K562 (cell line): Measurements from ENCODE around the gene TOR3A. TPM values are rescaled to one million over a fixed set of nuclear protein-coding genes. Genes with fewer than 3 reads are reported as not detected.

Experiments
- ATAC-seq: fragments of 200-7000 bp; cut with Tn5 transposase; 3 replicates; pipeline ENCODE4 v1.9.1; 2020; ENCODE audit warnings: moderate library complexity
- BruUV-seq: library from RNA; stranded (reverse); fragments of 400-500 nt; replicated peaks from 2 replicates; lab custom pipeline; 2021; lab: Mats Ljungman, UMichigan
- CTCF ChIA-PET: fragments of 300-600 bp; formaldehyde crosslinking; extraction: SDS; loops from one replicate; lab custom pipeline; 2021; ENCODE audit warnings: low intra/inter-chr PET ratio; lab: Yijun Ruan, JAX
- POLR2A ChIA-PET: fragments of 300-600, 350-650 bp; sonication (Branson Sonifier 250); formaldehyde crosslinking; extraction: SDS; loops from one replicate; lab custom pipeline; 2021; ENCODE audit warnings: antibody characterized with exemption, inconsistent platforms; lab: Yijun Ruan, JAX
- DNase-seq, 4 experiments: peaks; one replicate each; pipeline versions ENCODE4 v3.0.0 to v3.0.0-alpha.2; 2011 to 2018; ENCODE audit warnings: low spot score in 3 of 4, mixed read lengths in 3 of 4; ENCODE audit errors: extremely low read depth in 1 of 4
- FAIRE-seq: peaks from 2 replicates; lab custom pipeline; 2011; peaks lifted over from hg19 to GRCh38; lab: Jason Lieb, UNC
- H2AFZ ChIP-seq: 2 replicates; pipeline ENCODE4 v1.6.0; 2011; ENCODE audit warnings: low read depth, low read length, control low read depth, inconsistent platforms
- H3K27ac ChIP-seq: fragments of 200-600 bp; 3 replicates; pipeline ENCODE4 v1.8.0; 2011; ENCODE audit warnings: low read depth, mild to moderate bottlenecking, control low read depth, inconsistent platforms, low read length, moderate library complexity, mixed read lengths; ENCODE audit errors: extremely low read depth
- H3K27me3 ChIP-seq, 2 experiments: fragments of 300-600 bp in 1 of 2; 2 replicates in 1 of 2; 3 replicates in 1 of 2; pipeline versions ENCODE4 v1.6.0 to v1.8.0; 2011; ENCODE audit warnings: inconsistent platforms in 2 of 2, low read length in 2 of 2, mild to moderate bottlenecking in 1 of 2, mixed read lengths in 1 of 2, moderate library complexity in 1 of 2; ENCODE audit not compliant: control insufficient read depth in 2 of 2, insufficient read depth in 2 of 2
- H3K36me3 ChIP-seq: fragments of 300-600 bp; 3 replicates; pipeline ENCODE4 v1.8.0; 2011; ENCODE audit warnings: mild to moderate bottlenecking, low read length, inconsistent platforms; ENCODE audit not compliant: control insufficient read depth, insufficient read depth
- H3K4me1 ChIP-seq, 2 experiments: fragments of 200-600 bp in 1 of 2; replicated peaks in 1 of 2; 2 replicates in 1 of 2; 3 replicates in 1 of 2; pipeline versions ENCODE4 v1.5.1 to v1.8.0; 2011; ENCODE audit warnings: inconsistent platforms in 2 of 2, low read length in 2 of 2, mild to moderate bottlenecking in 1 of 2, mixed read lengths in 1 of 2, moderate library complexity in 1 of 2; ENCODE audit not compliant: control insufficient read depth in 2 of 2, insufficient read depth in 2 of 2
- H3K4me2 ChIP-seq: 2 replicates; pipeline ENCODE4 v1.6.1; 2011; ENCODE audit warnings: low read length, control low read depth, inconsistent platforms, mixed read lengths; ENCODE audit not compliant: insufficient read depth
- H3K4me3 ChIP-seq: fragments of 200-600 bp; sonication (generic), shearing (Covaris generic); 2 replicates; pipeline ENCODE4 v1.5.1; 2016; ENCODE audit warnings: control low read depth, inconsistent platforms
- H3K79me2 ChIP-seq: fragments of 200-600 bp; 3 replicates; pipeline ENCODE4 v1.8.0; 2011; ENCODE audit warnings: low read length, inconsistent platforms; ENCODE audit not compliant: control insufficient read depth, insufficient read depth
- H3K9ac ChIP-seq, 2 experiments: 2 replicates each; pipeline versions ENCODE4 v1.6.0 to v1.6.1; 2011; ENCODE audit warnings: low read depth in 2 of 2, low read length in 2 of 2, control low read depth in 1 of 2, inconsistent platforms in 1 of 2, mild to moderate bottlenecking in 1 of 2, mixed read lengths in 1 of 2; ENCODE audit not compliant: insufficient read depth in 1 of 2
- H3K9me1 ChIP-seq: one replicate; pipeline ENCODE4 v1.6.0; 2011; ENCODE audit warnings: inconsistent platforms, mild to moderate bottlenecking, low read length, moderate library complexity; ENCODE audit not compliant: control insufficient read depth, insufficient read depth
- H3K9me3 ChIP-seq: replicated peaks from 2 replicates; pipeline ENCODE4 v1.5.1; 2011; ENCODE audit warnings: low read depth, low read length, inconsistent platforms; ENCODE audit not compliant: control insufficient read depth, insufficient read depth
- H4K20me1 ChIP-seq: replicated peaks from 2 replicates; pipeline ENCODE4 v1.6.1; 2011; ENCODE audit warnings: low read length, inconsistent platforms, mixed read lengths; ENCODE audit not compliant: control insufficient read depth, insufficient read depth
- CAMTA2 ChIP-seq: fragments of 250-450 bp; sonication (Bioruptor Pico); conservative IDR thresholded peaks from 2 replicates; pipeline ENCODE4 v1.5.1; 2022
- GABPA ChIP-seq: fragments of 200-800 bp; sonication (Bioruptor generic); conservative IDR thresholded peaks from 2 replicates; pipeline ENCODE4 v1.6.1; 2016; ENCODE audit warnings: low read depth, missing genetic modification characterization, missing compliant biosample characterization
- HDAC3 ChIP-seq: fragments of 450-650 bp; IDR thresholded peaks from 2 replicates; pipeline ENCODE4 v1.6.1; 2018; ENCODE audit warnings: borderline replicate concordance, mild to moderate bottlenecking, moderate library complexity; ENCODE audit not compliant: partially characterized antibody
- HNRNPLL ChIP-seq: fragments of 200-400 bp; formaldehyde crosslinking; IDR thresholded peaks from 2 replicates; pipeline ENCODE4 v1.6.1; 2017; ENCODE audit warnings: low read length, low read depth, mild to moderate bottlenecking; ENCODE audit not compliant: poor library complexity, severe bottlenecking
- MECOM ChIP-seq: fragments of 250-450 bp; sonication (Bioruptor Pico); IDR thresholded peaks from 2 replicates; pipeline ENCODE4 v1.8.0; 2022; ENCODE audit warnings: inconsistent platforms
- MEIS2 ChIP-seq: fragments of 450-650 bp; IDR thresholded peaks from 2 replicates; pipeline ENCODE4 v1.6.1; 2014; ENCODE audit warnings: mild to moderate bottlenecking; ENCODE audit not compliant: partially characterized antibody
- RB1 ChIP-seq: fragments of 450-650 bp; IDR thresholded peaks from 2 replicates; pipeline ENCODE4 v1.6.1; 2017; ENCODE audit warnings: low read depth, mild to moderate bottlenecking
- ZNF41 ChIP-seq: fragments of 250-450 bp; sonication (Bioruptor Pico); conservative IDR thresholded peaks from 2 replicates; pipeline ENCODE4 v1.4.0; 2020; ENCODE audit warnings: mild to moderate bottlenecking
- WGBS: fragments of 100-300 bp; shearing (Covaris generic); methylation state at CpG from one replicate; pipeline ENCODE4 v1.1.6; 2016; ENCODE audit warnings: low coverage, mixed read lengths; ENCODE audit not compliant: insufficient coverage; ENCODE audit errors: missing lambda C conversion rate; 5-methylcytosine and 5-hydroxymethylcytosine counted together
- in situ Hi-C: fragments of 300-500 bp; cut with MboI; formaldehyde crosslinking; loops from 4 replicates; pipeline ENCODE4 v1.15.0; 2018; ENCODE audit warnings: inconsistent platforms, mixed read lengths
- intact Hi-C: fragments of 100-400 bp; cut with micrococcal nuclease; formaldehyde crosslinking; loops from 2 replicates; pipeline ENCODE4 v1.14.2; 2022
- polyA plus RNA-seq, 8 experiments: library from polyadenylated mRNA; depleted of rRNA in 4 of 8; stranded (reverse) in 5 of 8; unstranded in 3 of 8; fragments of >200 nt; fragmentation: Nextera tagmentation in 2 of 8; fragmentation: Illumina TruSeq in 1 of 8; extraction: Ambion mirVana in 2 of 8; extraction: Trizol in 1 of 8; gene quantifications; 2 replicates each; pipeline versions ENCODE4 v1.2.1 to v1.2.3, GENCODE V29; 2011 to 2014; ENCODE audit warnings: inconsistent platforms in 1 of 8, missing spikeins in 1 of 8
- total RNA-seq, 7 experiments: library from RNA; depleted of rRNA in 6 of 7; stranded (reverse); fragments of >200 nt in 6 of 7; fragmentation: Illumina TruSeq in 2 of 7; extraction: Trizol in 2 of 7; gene quantifications; 2 replicates each; pipeline versions ENCODE4 v1.2.1 to v1.2.3, GENCODE V29; 2011 to 2021; ENCODE audit warnings: low replicate concordance in 1 of 7
- TF ChIP-seq, protein P1 (sequence below): fragments of 250-450 bp; sonication (Bioruptor Pico); IDR thresholded peaks from 2 replicates; pipeline ENCODE4 v1.9.0; 2021; ENCODE audit warnings: mild to moderate bottlenecking, inconsistent platforms
- TF ChIP-seq, protein P2 (sequence below): fragments of 450-650 bp; IDR thresholded peaks from 2 replicates; pipeline ENCODE4 v1.6.1; 2016; ENCODE audit warnings: antibody characterized with exemption
- TF ChIP-seq, protein P3 (sequence below): fragments of 450-650 bp; IDR thresholded peaks from 2 replicates; pipeline ENCODE4 v1.6.1; 2016; ENCODE audit warnings: borderline replicate concordance
- TF ChIP-seq, protein P4 (sequence below), 2 experiments: IDR thresholded peaks in 1 of 2; conservative IDR thresholded peaks in 1 of 2; 2 replicates each; pipeline ENCODE4 v1.6.1; 2016; ENCODE audit warnings: low read depth in 2 of 2, mild to moderate bottlenecking in 1 of 2, missing compliant biosample characterization in 1 of 2, missing genetic modification characterization in 1 of 2, moderate library complexity in 1 of 2

Gene TOR3A
- total and polyA plus RNA-seq, 9 of the 15 experiments (the other 6 are each of a cell fraction or from before 2014, with no cell fraction given): 7.9 to 94.5 (median 39.7) TPM

DNA sequence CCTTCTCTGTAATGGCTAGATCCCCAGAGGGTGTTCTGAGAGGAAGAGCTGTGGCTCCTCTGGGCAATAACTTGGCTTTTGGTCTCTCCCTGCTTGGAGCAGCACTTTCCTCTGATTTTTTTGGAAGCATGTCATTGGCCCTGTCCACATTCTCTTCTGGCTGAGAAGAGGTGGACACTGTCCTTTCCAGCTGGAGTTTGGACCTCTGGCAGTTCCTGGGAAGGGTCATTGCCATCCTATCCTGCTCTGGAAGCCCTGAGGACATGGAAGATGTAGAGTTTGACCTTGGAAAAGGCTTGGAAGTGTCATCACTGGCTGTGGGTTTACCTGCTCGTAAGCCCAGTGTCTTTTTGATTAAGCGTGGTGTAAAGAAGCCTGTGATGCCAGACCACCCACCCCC lies 26.8 kb downstream of the TOR3A start (continued):
- TF ChIP-seq, protein P1, sequence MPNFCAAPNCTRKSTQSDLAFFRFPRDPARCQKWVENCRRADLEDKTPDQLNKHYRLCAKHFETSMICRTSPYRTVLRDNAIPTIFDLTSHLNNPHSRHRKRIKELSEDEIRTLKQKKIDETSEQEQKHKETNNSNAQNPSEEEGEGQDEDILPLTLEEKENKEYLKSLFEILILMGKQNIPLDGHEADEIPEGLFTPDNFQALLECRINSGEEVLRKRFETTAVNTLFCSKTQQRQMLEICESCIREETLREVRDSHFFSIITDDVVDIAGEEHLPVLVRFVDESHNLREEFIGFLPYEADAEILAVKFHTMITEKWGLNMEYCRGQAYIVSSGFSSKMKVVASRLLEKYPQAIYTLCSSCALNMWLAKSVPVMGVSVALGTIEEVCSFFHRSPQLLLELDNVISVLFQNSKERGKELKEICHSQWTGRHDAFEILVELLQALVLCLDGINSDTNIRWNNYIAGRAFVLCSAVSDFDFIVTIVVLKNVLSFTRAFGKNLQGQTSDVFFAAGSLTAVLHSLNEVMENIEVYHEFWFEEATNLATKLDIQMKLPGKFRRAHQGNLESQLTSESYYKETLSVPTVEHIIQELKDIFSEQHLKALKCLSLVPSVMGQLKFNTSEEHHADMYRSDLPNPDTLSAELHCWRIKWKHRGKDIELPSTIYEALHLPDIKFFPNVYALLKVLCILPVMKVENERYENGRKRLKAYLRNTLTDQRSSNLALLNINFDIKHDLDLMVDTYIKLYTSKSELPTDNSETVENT (CRISPR knock-in tag): no peak
- TF ChIP-seq HNRNPLL: no peak
- no peak for TF ChIP-seq RB1
- no peak for TF ChIP-seq MECOM (CRISPR knock-in tag)
- TF ChIP-seq, protein P2, sequence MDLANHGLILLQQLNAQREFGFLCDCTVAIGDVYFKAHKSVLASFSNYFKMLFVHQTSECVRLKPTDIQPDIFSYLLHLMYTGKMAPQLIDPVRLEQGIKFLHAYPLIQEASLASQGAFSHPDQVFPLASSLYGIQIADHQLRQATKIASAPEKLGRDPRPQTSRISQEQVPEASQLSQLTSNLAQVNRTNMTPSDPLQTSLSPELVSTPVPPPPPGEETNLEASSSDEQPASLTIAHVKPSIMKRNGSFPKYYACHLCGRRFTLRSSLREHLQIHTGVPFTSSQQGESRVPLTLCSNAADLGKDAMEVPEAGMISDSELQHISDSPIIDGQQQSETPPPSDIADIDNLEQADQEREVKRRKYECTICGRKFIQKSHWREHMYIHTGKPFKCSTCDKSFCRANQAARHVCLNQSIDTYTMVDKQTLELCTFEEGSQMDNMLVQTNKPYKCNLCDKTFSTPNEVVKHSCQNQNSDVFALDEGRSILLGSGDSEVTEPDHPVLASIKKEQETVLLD: no peak
- TF ChIP-seq HDAC3: no peak
- no peak for TF ChIP-seq ZNF41 (CRISPR knock-in tag)

DNA sequence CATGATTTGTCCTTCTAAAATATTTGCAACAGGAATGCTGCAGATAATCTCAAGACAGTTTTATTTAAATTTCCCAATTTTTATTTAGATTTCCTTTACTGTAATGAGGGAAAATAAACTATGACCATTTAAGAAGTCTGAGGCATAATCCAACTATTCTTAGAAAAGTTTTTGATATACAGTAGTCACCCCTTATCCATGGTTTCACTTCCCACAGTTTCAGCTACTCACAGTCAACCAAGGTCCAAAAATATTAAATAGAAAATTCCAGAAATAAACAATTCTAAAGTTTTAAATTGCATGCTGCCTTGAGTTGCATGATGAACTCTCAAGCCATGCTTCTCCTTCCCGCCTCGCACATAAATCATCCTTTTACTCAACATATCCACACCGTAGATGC lies 33.3 kb downstream of the TOR3A start:
- ChIA-PET CTCF (interaction anchor here (0.7 kb wide), 1 partner anchor 178 kb away, joined by 3 read pairs; the partner anchor contains the start of gene SOAT1), POLR2A (interaction anchor here (1.3 kb wide), 1 partner anchor 28 kb away, joined by 4 read pairs; no protein-coding TSS in a partner anchor)
- Histone ChIP-seq H4K20me1 (no peaks in the 10 kb centered on the region), H3K27me3 (no peaks in the 10 kb centered on the region), H3K79me2 (no peaks in the 10 kb centered on the region), H3K9ac (no peak overlapping the region), H3K36me3 (peaks cover 59% of the 10 kb centered on the region; the same call in 2 of the 3 replicates), H3K4me2 (no peak overlapping the region), H3K27ac (no peak overlapping the region), H2AFZ (no peak overlapping the region), H3K4me1 (no peaks in the 10 kb centered on the region), H3K9me1 (no peaks in the 10 kb centered on the region), H3K9me3 (no peaks in the 10 kb centered on the region), H3K4me3 (no peak overlapping the region)
- in situ Hi-C loops (no loop called here), intact Hi-C loops (no loop called here)
- no peak for ATAC-seq
- no peak for FAIRE-seq
- WGBS: 48% methylated on average over 3 of the region's 3 CpGs
- DNase-seq: no peak
- no TSS peak for BruUV-seq
- TF ChIP-seq, protein P3, sequence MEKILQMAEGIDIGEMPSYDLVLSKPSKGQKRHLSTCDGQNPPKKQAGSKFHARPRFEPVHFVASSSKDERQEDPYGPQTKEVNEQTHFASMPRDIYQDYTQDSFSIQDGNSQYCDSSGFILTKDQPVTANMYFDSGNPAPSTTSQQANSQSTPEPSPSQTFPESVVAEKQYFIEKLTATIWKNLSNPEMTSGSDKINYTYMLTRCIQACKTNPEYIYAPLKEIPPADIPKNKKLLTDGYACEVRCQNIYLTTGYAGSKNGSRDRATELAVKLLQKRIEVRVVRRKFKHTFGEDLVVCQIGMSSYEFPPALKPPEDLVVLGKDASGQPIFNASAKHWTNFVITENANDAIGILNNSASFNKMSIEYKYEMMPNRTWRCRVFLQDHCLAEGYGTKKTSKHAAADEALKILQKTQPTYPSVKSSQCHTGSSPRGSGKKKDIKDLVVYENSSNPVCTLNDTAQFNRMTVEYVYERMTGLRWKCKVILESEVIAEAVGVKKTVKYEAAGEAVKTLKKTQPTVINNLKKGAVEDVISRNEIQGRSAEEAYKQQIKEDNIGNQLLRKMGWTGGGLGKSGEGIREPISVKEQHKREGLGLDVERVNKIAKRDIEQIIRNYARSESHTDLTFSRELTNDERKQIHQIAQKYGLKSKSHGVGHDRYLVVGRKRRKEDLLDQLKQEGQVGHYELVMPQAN: no peak
- TF ChIP-seq CAMTA2 (CRISPR knock-in tag) (no peak), GABPA (tag) (no peak), MEIS2 (peak; percentile 47)
- TF ChIP-seq, protein P4, sequence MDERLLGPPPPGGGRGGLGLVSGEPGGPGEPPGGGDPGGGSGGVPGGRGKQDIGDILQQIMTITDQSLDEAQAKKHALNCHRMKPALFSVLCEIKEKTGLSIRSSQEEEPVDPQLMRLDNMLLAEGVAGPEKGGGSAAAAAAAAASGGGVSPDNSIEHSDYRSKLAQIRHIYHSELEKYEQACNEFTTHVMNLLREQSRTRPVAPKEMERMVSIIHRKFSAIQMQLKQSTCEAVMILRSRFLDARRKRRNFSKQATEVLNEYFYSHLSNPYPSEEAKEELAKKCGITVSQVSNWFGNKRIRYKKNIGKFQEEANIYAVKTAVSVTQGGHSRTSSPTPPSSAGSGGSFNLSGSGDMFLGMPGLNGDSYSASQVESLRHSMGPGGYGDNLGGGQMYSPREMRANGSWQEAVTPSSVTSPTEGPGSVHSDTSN (CRISPR knock-in tag; IDR thresholded peaks at IDR 0.05; ENCODE audit: low read depth): no peak
- TF ChIP-seq, protein P4 (tag; conservative IDR thresholded peaks at IDR 0.05; ENCODE audit: low read depth): peak; percentile 57; the same call in 1 of the 2 replicates
